Endothelial cell of umbilical vein (primary cell): Measurements from ENCODE around the gene RPUSD4. TPM values are rescaled to one million over a fixed set of nuclear protein-coding genes. Genes with fewer than 3 reads are reported as not detected.
A peak's percentile ranks its signal among the peaks of the same experiment; 100 is the strongest.

Source experiments
- BruUV-seq: library from RNA; stranded (reverse); fragments of 400-500 nt; replicated peaks from 2 replicates; lab custom pipeline; 2021; lab: Mats Ljungman, UMichigan
- CTCF ChIA-PET: fragments of 300-600, 350-600 bp; sonication (Branson Sonifier 250); formaldehyde crosslinking; loops from one replicate; lab custom pipeline; 2021; ENCODE audit warnings: antibody characterized with exemption, inconsistent platforms; lab: Charles Lee
- POLR2A ChIA-PET: fragments of 300-600, 350-600 bp; sonication (Branson Sonifier 250); formaldehyde crosslinking; loops from one replicate; lab custom pipeline; 2021; ENCODE audit warnings: antibody characterized with exemption, inconsistent platforms; lab: Charles Lee
- DNase-seq: peaks from one replicate; pipeline ENCODE4 v3.0.0-alpha.2; 2011; ENCODE audit warnings: low read depth, low spot score
- FAIRE-seq: peaks from 2 replicates; lab custom pipeline; 2011; peaks lifted over from hg19 to GRCh38; lab: Jason Lieb, UNC
- H2AFZ ChIP-seq: 2 replicates; pipeline ENCODE4 v1.6.0; 2012; ENCODE audit warnings: low read depth, low read length, control low read depth, inconsistent platforms
- H3K27ac ChIP-seq: 2 replicates; pipeline ENCODE4 v1.5.1; 2011; ENCODE audit warnings: low read depth, mild to moderate bottlenecking, control low read depth, low read length, moderate library complexity; ENCODE audit not compliant: insufficient read depth
- H3K27me3 ChIP-seq, 2 experiments: 2 replicates each; pipeline versions ENCODE4 v1.6.0 to v1.6.1; 2011; ENCODE audit warnings: low read length in 2 of 2, mixed read lengths in 1 of 2; ENCODE audit not compliant: control insufficient read depth in 2 of 2, insufficient read depth in 2 of 2
- H3K36me3 ChIP-seq, 2 experiments: 2 replicates in 1 of 2; 3 replicates in 1 of 2; pipeline ENCODE4 v1.5.1; 2011; ENCODE audit warnings: low read length in 2 of 2, mild to moderate bottlenecking in 1 of 2, moderate library complexity in 1 of 2; ENCODE audit not compliant: control insufficient read depth in 2 of 2, insufficient read depth in 2 of 2; ENCODE audit errors: extremely low read depth in 1 of 2
- H3K4me1 ChIP-seq: 3 replicates; pipeline ENCODE4 v1.5.1; 2011; ENCODE audit warnings: mild to moderate bottlenecking, low read length; ENCODE audit not compliant: control insufficient read depth, insufficient read depth; ENCODE audit errors: extremely low read depth
- H3K4me2 ChIP-seq: 2 replicates; pipeline ENCODE4 v1.6.1; 2011; ENCODE audit warnings: low read length, control low read depth, mixed read lengths; ENCODE audit not compliant: insufficient read depth
- H3K4me3 ChIP-seq, 3 experiments: fragments of 200-600 bp in 1 of 3; sonication (generic), shearing (Covaris generic) in 1 of 3; replicated peaks in 1 of 3; 2 replicates each; pipeline ENCODE4 v1.5.1; 2011 to 2016; ENCODE audit warnings: control low read depth in 3 of 3, low read length in 3 of 3, mild to moderate bottlenecking in 2 of 3, inconsistent platforms in 1 of 3, low read depth in 1 of 3, moderate library complexity in 1 of 3; ENCODE audit not compliant: insufficient read depth in 1 of 3
- H3K79me2 ChIP-seq: 2 replicates; pipeline ENCODE4 v1.6.0; 2012; ENCODE audit warnings: low read length, inconsistent platforms; ENCODE audit not compliant: control insufficient read depth, insufficient read depth
- H3K9ac ChIP-seq: replicated peaks from 2 replicates; pipeline ENCODE3; 2011; ENCODE audit warnings: low read length, control low read depth; ENCODE audit not compliant: insufficient read depth; ENCODE audit errors: extremely low read depth
- H3K9me1 ChIP-seq: replicated peaks from 3 replicates; pipeline ENCODE4 v1.6.0; 2011; ENCODE audit warnings: mild to moderate bottlenecking, low read length; ENCODE audit not compliant: control insufficient read depth, insufficient read depth; ENCODE audit errors: extremely low read depth
- H3K9me3 ChIP-seq: replicated peaks from 2 replicates; pipeline ENCODE4 v1.5.1; 2012; ENCODE audit warnings: low read length, inconsistent platforms; ENCODE audit not compliant: control insufficient read depth, insufficient read depth
- H4K20me1 ChIP-seq: replicated peaks from 2 replicates; pipeline ENCODE3; 2011; ENCODE audit warnings: mild to moderate bottlenecking, low read length; ENCODE audit not compliant: control insufficient read depth, insufficient read depth; ENCODE audit errors: extremely low read depth
- CTCF ChIP-seq, 2 donors: IDR thresholded peaks; 1 replicate in 1 of 2; 2 replicates in 1 of 2; pipeline ENCODE4 v1.5.1; 2011; ENCODE audit warnings: low read length in 2 of 2, mild to moderate bottlenecking in 2 of 2, moderate library complexity in 2 of 2, control low read depth in 1 of 2, inconsistent platforms in 1 of 2, low read depth in 1 of 2; ENCODE audit not compliant: insufficient read depth in 1 of 2; ENCODE audit errors: extremely low read depth in 1 of 2
- EZH2 ChIP-seq: IDR thresholded peaks from 2 replicates; pipeline ENCODE4 v1.6.1; 2012; ENCODE audit warnings: borderline replicate concordance, low read depth, mild to moderate bottlenecking, moderate library complexity, low read length, inconsistent platforms; ENCODE audit not compliant: severe bottlenecking
- FOS ChIP-seq: IDR thresholded peaks from 2 replicates; pipeline ENCODE4 v1.6.1; 2011; ENCODE audit warnings: mild to moderate bottlenecking, low read length, moderate library complexity, borderline replicate concordance; ENCODE audit not compliant: insufficient read depth
- GATA2 ChIP-seq: IDR thresholded peaks from 2 replicates; pipeline ENCODE4 v1.7.0; 2011; ENCODE audit warnings: low read depth, mild to moderate bottlenecking, moderate library complexity, mixed read lengths, low read length; ENCODE audit not compliant: insufficient read length, insufficient read depth
- JUN ChIP-seq: IDR thresholded peaks from 2 replicates; pipeline ENCODE4 v1.6.1; 2011; ENCODE audit warnings: borderline replicate concordance, low read depth; ENCODE audit not compliant: insufficient read length, insufficient read depth
- MAX ChIP-seq: IDR thresholded peaks from 2 replicates; pipeline ENCODE4 v1.6.1; 2011; ENCODE audit not compliant: insufficient read depth, insufficient read length
- MYC ChIP-seq: IDR thresholded peaks from one replicate; pipeline ENCODE4 v1.6.1; 2011; ENCODE audit warnings: mild to moderate bottlenecking, low read depth, low read length
- POLR2A ChIP-seq: IDR thresholded peaks from 2 replicates; pipeline ENCODE4 v1.6.1; 2012; ENCODE audit warnings: low read depth, mild to moderate bottlenecking, control low read depth, low read length
- POLR2AphosphoS5 ChIP-seq: IDR thresholded peaks from 2 replicates; pipeline ENCODE4 v1.6.1; 2012; ENCODE audit warnings: low read depth, mild to moderate bottlenecking, control low read depth, low read length, moderate library complexity; ENCODE audit not compliant: insufficient read depth
- dilution Hi-C: fragments of 300-500 bp; cut with MboI; formaldehyde crosslinking; loops from one replicate; pipeline ENCODE4 v1.15.0; 2019; ENCODE audit warnings: low sequenced_read_pairs; ENCODE audit not compliant: extremely low pct_ligation_motif_present
- intact Hi-C: fragments of 100-400 bp; cut with micrococcal nuclease; formaldehyde crosslinking; loops from one replicate; pipeline ENCODE4 v1.10.0; 2022
- polyA plus RNA-seq, 4 experiments: library from polyadenylated mRNA; depleted of rRNA in 3 of 4; stranded (reverse) in 3 of 4; unstranded in 1 of 4; fragments of >200 nt; gene quantifications; 2 replicates each; pipeline versions ENCODE4 v1.2.1 to v1.2.3, GENCODE V29; 2011 to 2012; ENCODE audit warnings: missing spikeins in 1 of 4
- total RNA-seq: library from RNA; stranded (reverse); gene quantifications from 2 replicates; pipeline ENCODE4 v1.2.3, GENCODE V29; 2021

Gene RPUSD4
- total and polyA plus RNA-seq, 2 donors (not counting 3 experiments of a cell fraction or from before 2014, with no cell fraction given): 37.8 to 40.8 TPM

DNA sequence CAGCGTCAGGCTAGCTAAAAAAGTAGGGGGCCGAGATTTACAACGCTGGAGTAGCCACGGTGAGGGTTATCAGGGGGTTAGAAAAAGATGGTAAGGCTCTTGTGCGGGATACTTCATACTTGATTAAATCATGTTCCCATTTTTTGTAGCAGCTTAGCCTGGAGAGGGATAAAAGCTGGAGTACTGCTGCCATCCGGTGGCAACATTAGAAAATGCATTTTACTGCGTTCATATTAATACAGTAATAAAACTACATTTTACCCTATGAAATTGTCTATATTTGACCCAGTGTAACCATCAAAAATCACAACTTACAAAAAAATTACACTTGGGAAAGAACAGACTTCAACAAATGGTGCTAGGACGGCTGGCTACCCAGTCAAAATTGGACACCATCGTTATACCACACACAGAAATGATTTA is 17.3 kb downstream of the RPUSD4 start:
- intact Hi-C loops: loop anchor here (1.0 to 2.0 kb wide), 4 partner anchors 77 to 271 kb away; partner anchors contain the start of gene CDON
- no peak overlapping the region for H3K4me2 ChIP-seq
- dilution Hi-C loops: no loop called here
- H3K9me1 ChIP-seq: no peaks in the 10 kb centered on the region
- POLR2A ChIA-PET: no interaction called here
- TF ChIP-seq POLR2AphosphoS5 (no peak), CTCF (IDR thresholded peaks at IDR 0.05; ENCODE audit: extremely low read depth in 1 of 2, insufficient read depth in 1 of 2, low read depth in 1 of 2, low read length in 2 of 2) (peak; percentile 35 to 49), MYC (no peak), EZH2 (no peak)
- peak; percentile 67 for DNase-seq
- no peaks in the 10 kb centered on the region for H3K4me1 ChIP-seq
- no peak overlapping the region for H3K9ac ChIP-seq
- H3K27me3 ChIP-seq: no peaks in the 10 kb centered on the region
- CTCF ChIA-PET: interaction anchor here (0.6 to 6.0 kb wide), 24 partner anchors 8 to 299 kb away, joined by 3 to 147 read pairs (median 4); partner anchors contain the start of genes PUS3 and VSIG10L2
- FAIRE-seq: peak; percentile 92
- H3K27ac ChIP-seq: no peak overlapping the region
- H3K79me2 ChIP-seq: no peaks in the 10 kb centered on the region
- H3K9me3 ChIP-seq: no peaks in the 10 kb centered on the region
- H3K36me3 ChIP-seq: peaks cover 3 to 29% of the 10 kb centered on the region in 2 experiments
- BruUV-seq: no TSS peak
- H3K4me3 ChIP-seq: no peak overlapping the region
- no peak overlapping the region for H2AFZ ChIP-seq
- H4K20me1 ChIP-seq: no peaks in the 10 kb centered on the region

- TF ChIP-seq GATA2 (no peak), JUN (no peak), MAX (no peak), POLR2AphosphoS5 (no peak), EZH2 (no peak), CTCF (IDR thresholded peaks at IDR 0.05; ENCODE audit: extremely low read depth in 1 of 2, insufficient read depth in 1 of 2, low read depth in 1 of 2, low read length in 2 of 2) (no peak), MYC (no peak), FOS (no peak), POLR2A (no peak)
- Histone ChIP-seq H3K9me3 (no peaks in the 10 kb centered on the region), H4K20me1 (no peaks in the 10 kb centered on the region), H3K9ac (no peak overlapping the region), H3K27me3 (no peaks in the 10 kb centered on the region), H2AFZ (no peak overlapping the region), H3K79me2 (no peaks in the 10 kb centered on the region), H3K9me1 (no peaks in the 10 kb centered on the region), H3K4me2 (no peak overlapping the region), H3K4me1 (no peaks in the 10 kb centered on the region), H3K36me3 (peaks cover 0 to 25% of the 10 kb centered on the region in 2 experiments), H3K27ac (no peak overlapping the region), H3K4me3 (no peak overlapping the region)
- CTCF ChIA-PET: interaction anchor here (1.0 to 6.0 kb wide), 11 partner anchors 10 to 290 kb away, joined by 3 to 147 read pairs (median 5); partner anchors contain the start of genes PUS3 and VSIG10L2
- dilution Hi-C loops: no loop called here
- intact Hi-C loops: no loop called here
- BruUV-seq: no TSS peak
- DNase-seq (no peak), FAIRE-seq (no peak)
- POLR2A ChIA-PET: no interaction called here
Measured at GRCh38 chr11:126193038-126193478, 18.4 kb downstream of the RPUSD4 start.
